Measurements from ENCODE around the gene NAT8L.

NAT8L gene

GRCh38 chr4:2036327-2036726 is 22.8 kb upstream of the NAT8L start:
- Histone ChIP-seq H3K9ac (ENCODE audit: insufficient read length, low read depth) (no peak overlapping the region), H3K9me3 (ENCODE audit: insufficient read depth, low read length) (no peaks in the 10 kb centered on the region), H3K4me3 (ENCODE audit: insufficient read length, low read depth) (no peak overlapping the region), H3K36me3 (ENCODE audit: insufficient read depth, insufficient read length, low read length) (no peaks in the 10 kb centered on the region), H3K27me3 (ENCODE audit: insufficient read depth, insufficient read length) (peaks cover 31% of the 10 kb centered on the region), H3K4me1 (ENCODE audit: insufficient read depth, insufficient read length) (no peaks in the 10 kb centered on the region)
- DNase-seq (ENCODE audit: low read depth, low spot score) = no peak
- TF ChIP-seq ZNF274 (IDR thresholded peaks at IDR 0.05; ENCODE audit: low read depth, low read length) (no peak), YY1 (IDR thresholded peaks at IDR 0.05; ENCODE audit: insufficient read depth, insufficient read length) (no peak), SUZ12 (IDR thresholded peaks at IDR 0.05; ENCODE audit: extremely low read depth, insufficient read depth, insufficient read length) (no peak)

GRCh38 chr4:2036866-2037265 is 22.3 kb upstream of the NAT8L start:
- H3K27me3 ChIP-seq (ENCODE audit: insufficient read depth, insufficient read length) = peaks cover 36% of the 10 kb centered on the region
- no peaks in the 10 kb centered on the region for H3K36me3 ChIP-seq (ENCODE audit: insufficient read depth, insufficient read length, low read length)
- H3K4me3 ChIP-seq (ENCODE audit: insufficient read length, low read depth) = no peak overlapping the region
- TF ChIP-seq SUZ12 (IDR thresholded peaks at IDR 0.05; ENCODE audit: extremely low read depth, insufficient read depth, insufficient read length) (no peak), ZNF274 (IDR thresholded peaks at IDR 0.05; ENCODE audit: low read depth, low read length) (no peak), YY1 (IDR thresholded peaks at IDR 0.05; ENCODE audit: insufficient read depth, insufficient read length) (no peak)
- no peaks in the 10 kb centered on the region for H3K9me3 ChIP-seq (ENCODE audit: insufficient read depth, low read length)
- no peak overlapping the region for H3K9ac ChIP-seq (ENCODE audit: insufficient read length, low read depth)
- no peak for DNase-seq (ENCODE audit: low read depth, low spot score)
- H3K4me1 ChIP-seq (ENCODE audit: insufficient read depth, insufficient read length) = no peaks in the 10 kb centered on the region

- TF ChIP-seq SUZ12 (IDR thresholded peaks at IDR 0.05; ENCODE audit: extremely low read depth, insufficient read depth, insufficient read length) (no peak), ZNF274 (IDR thresholded peaks at IDR 0.05; ENCODE audit: low read depth, low read length) (no peak), YY1 (IDR thresholded peaks at IDR 0.05; ENCODE audit: insufficient read depth, insufficient read length) (no peak)
- no peak for DNase-seq (ENCODE audit: low read depth, low spot score)
- Histone ChIP-seq H3K4me1 (ENCODE audit: insufficient read depth, insufficient read length) (peaks cover 3% of the 10 kb centered on the region), H3K9me3 (ENCODE audit: insufficient read depth, low read length) (peaks cover 7% of the 10 kb centered on the region; the same call in 1 of the 2 replicates), H3K4me3 (ENCODE audit: insufficient read length, low read depth) (peak overlapping the region; percentile 60), H3K36me3 (ENCODE audit: insufficient read depth, insufficient read length, low read length) (peaks cover 14% of the 10 kb centered on the region), H3K27me3 (ENCODE audit: insufficient read depth, insufficient read length) (peaks cover 48% of the 10 kb centered on the region), H3K9ac (ENCODE audit: insufficient read length, low read depth) (peak overlapping the region; percentile 84)
These were observed 18.5 kb upstream of the NAT8L start for GRCh38 chr4:2040391-2041238.

- Histone ChIP-seq H3K4me1 (ENCODE audit: insufficient read depth, insufficient read length) (peaks cover 3% of the 10 kb centered on the region), H3K4me3 (ENCODE audit: insufficient read length, low read depth) (peak overlapping the region; percentile 60), H3K9ac (ENCODE audit: insufficient read length, low read depth) (peak overlapping the region; percentile 84), H3K9me3 (ENCODE audit: insufficient read depth, low read length) (peaks cover 7% of the 10 kb centered on the region; the same call in 1 of the 2 replicates), H3K36me3 (ENCODE audit: insufficient read depth, insufficient read length, low read length) (peaks cover 14% of the 10 kb centered on the region), H3K27me3 (ENCODE audit: insufficient read depth, insufficient read length) (peaks cover 48% of the 10 kb centered on the region)
- TF ChIP-seq ZNF274 (IDR thresholded peaks at IDR 0.05; ENCODE audit: low read depth, low read length) = no peak
- peak; percentile 83 for DNase-seq (ENCODE audit: low read depth, low spot score)
These were observed 17.6 kb upstream of the NAT8L start for GRCh38 chr4:2041239-2042130.

- Histone ChIP-seq H3K36me3 (ENCODE audit: insufficient read depth, insufficient read length, low read length) (peaks cover 14% of the 10 kb centered on the region), H3K9me3 (ENCODE audit: insufficient read depth, low read length) (peaks cover 7% of the 10 kb centered on the region; the same call in 1 of the 2 replicates), H3K4me1 (ENCODE audit: insufficient read depth, insufficient read length) (peaks cover 3% of the 10 kb centered on the region), H3K9ac (ENCODE audit: insufficient read length, low read depth) (peak overlapping the region; percentile 84), H3K27me3 (ENCODE audit: insufficient read depth, insufficient read length) (peaks cover 46% of the 10 kb centered on the region), H3K4me3 (ENCODE audit: insufficient read length, low read depth) (peak overlapping the region; percentile 60)
- TF ChIP-seq YY1 (IDR thresholded peaks at IDR 0.05; ENCODE audit: insufficient read depth, insufficient read length) (no peak), ZNF274 (IDR thresholded peaks at IDR 0.05; ENCODE audit: low read depth, low read length) (no peak), SUZ12 (IDR thresholded peaks at IDR 0.05; ENCODE audit: extremely low read depth, insufficient read depth, insufficient read length) (no peak)
- DNase-seq (ENCODE audit: low read depth, low spot score) = no peak
These were observed 16.8 kb upstream of the NAT8L start for GRCh38 chr4:2042204-2042946.

GRCh38 chr4:2042947-2043395 is 16.2 kb upstream of the NAT8L start:
- Histone ChIP-seq H3K4me1 (ENCODE audit: insufficient read depth, insufficient read length) (peaks cover 3% of the 10 kb centered on the region), H3K9me3 (ENCODE audit: insufficient read depth, low read length) (peaks cover 7% of the 10 kb centered on the region; the same call in 1 of the 2 replicates), H3K9ac (ENCODE audit: insufficient read length, low read depth) (no peak overlapping the region), H3K4me3 (ENCODE audit: insufficient read length, low read depth) (no peak overlapping the region), H3K36me3 (ENCODE audit: insufficient read depth, insufficient read length, low read length) (peaks cover 14% of the 10 kb centered on the region), H3K27me3 (ENCODE audit: insufficient read depth, insufficient read length) (peaks cover 46% of the 10 kb centered on the region)
- no peak for DNase-seq (ENCODE audit: low read depth, low spot score)
- no peak for TF ChIP-seq SUZ12 (IDR thresholded peaks at IDR 0.05; ENCODE audit: extremely low read depth, insufficient read depth, insufficient read length)
- no peak for TF ChIP-seq ZNF274 (IDR thresholded peaks at IDR 0.05; ENCODE audit: low read depth, low read length)
- TF ChIP-seq YY1 (IDR thresholded peaks at IDR 0.05; ENCODE audit: insufficient read depth, insufficient read length) = no peak

Measured in NT2/D1 (cell line).